AG09309 (cell line): ENCODE data around the gene PBX2.

Experiments
- DNase-seq: peaks from one replicate; pipeline ENCODE4 v3.0.0-alpha.2; 2010; ENCODE audit warnings: low read depth
- H3K4me3 ChIP-seq: 2 replicates; pipeline ENCODE4 v1.5.1; 2011; ENCODE audit warnings: mild to moderate bottlenecking, low read depth, low read length, moderate library complexity; ENCODE audit not compliant: control insufficient read depth
- CTCF ChIP-seq: IDR thresholded peaks from 2 replicates; pipeline ENCODE4 v1.5.1; 2011; ENCODE audit warnings: mild to moderate bottlenecking, low read depth, low read length, inconsistent platforms; ENCODE audit not compliant: insufficient read depth, control insufficient read depth; ENCODE audit errors: missing control alignments

The PBX2 gene

GRCh38 chr6:32168807-32169591, 21.0 kb downstream of the PBX2 start:
- DNase-seq: no peak
- TF ChIP-seq CTCF: no peak
- no peak overlapping the region for H3K4me3 ChIP-seq

- no peak overlapping the region for H3K4me3 ChIP-seq
- TF ChIP-seq CTCF: no peak
- no peak for DNase-seq
These were observed 21.7 kb downstream of the PBX2 start for GRCh38 chr6:32168350-32168749.

- no peak for TF ChIP-seq CTCF
- H3K4me3 ChIP-seq: no peak overlapping the region
- no peak for DNase-seq
These were observed 22.2 kb downstream of the PBX2 start for GRCh38 chr6:32167761-32168262.

- H3K4me3 ChIP-seq: no peak overlapping the region
- no peak for DNase-seq
- TF ChIP-seq CTCF: no peak
These were observed 22.7 kb downstream of the PBX2 start for GRCh38 chr6:32167154-32167760.

- no peak overlapping the region for H3K4me3 ChIP-seq
- no peak for DNase-seq
- TF ChIP-seq CTCF: no peak
These were observed 23.5 kb downstream of the PBX2 start for GRCh38 chr6:32166411-32167061.

- TF ChIP-seq CTCF: no peak
- DNase-seq: no peak
These were observed 25.7 kb downstream of the PBX2 start, which contains the start of gene EGFL8 for GRCh38 chr6:32164295-32164694. Gene EGFL8, plus strand, starts transcription at chr6:32164595. Its CDS starts 1,571 bp downstream, at chr6:32166166.

More at GRCh38 chr6:32164295-32164694, 25.7 kb downstream of the PBX2 start, which contains the start of gene EGFL8:
- no peak within 1 kb of the TSS for H3K4me3 ChIP-seq
